Glutamatergic neuron (in vitro differentiated cells): ENCODE measurements around the gene S100A2. TPM values are rescaled to one million over a fixed set of nuclear protein-coding genes. Genes with fewer than 3 reads are reported as not detected.

Experiments used
- DNase-seq: peaks from one replicate; pipeline ENCODE4 v3.0.0; 2022
- H3K27ac Mint-ChIP-seq: one replicate; pipeline ENCODE4 v1.8.0; 2020; ENCODE audit warnings: mild to moderate bottlenecking, mixed read lengths, inconsistent platforms; ENCODE audit not compliant: unreplicated experiment
- H3K27me3 Mint-ChIP-seq: one replicate; pipeline ENCODE4 v1.8.0; 2020; ENCODE audit warnings: mild to moderate bottlenecking, moderate library complexity, mixed read lengths, inconsistent platforms; ENCODE audit not compliant: unreplicated experiment
- H3K36me3 Mint-ChIP-seq: one replicate; pipeline ENCODE4 v1.8.0; 2020; ENCODE audit warnings: mild to moderate bottlenecking, mixed read lengths, inconsistent platforms; ENCODE audit not compliant: unreplicated experiment
- H3K4me1 Mint-ChIP-seq: one replicate; pipeline ENCODE4 v1.8.0; 2020; ENCODE audit warnings: mild to moderate bottlenecking, low read depth, mixed read lengths, inconsistent platforms; ENCODE audit not compliant: unreplicated experiment
- H3K4me3 Mint-ChIP-seq: one replicate; pipeline ENCODE4 v1.8.0; 2020; ENCODE audit warnings: mild to moderate bottlenecking, mixed read lengths, inconsistent platforms; ENCODE audit not compliant: unreplicated experiment
- H3K9me3 Mint-ChIP-seq: one replicate; pipeline ENCODE4 v1.8.0; 2020; ENCODE audit warnings: mild to moderate bottlenecking, moderate library complexity, mixed read lengths, inconsistent platforms; ENCODE audit not compliant: unreplicated experiment
- total RNA-seq: library from RNA; stranded (reverse); fragmentation: NEBNext Ultra II Directional; extraction: Animal tissue kit (Norgen Biotek cat#: 25700); gene quantifications from one replicate; pipeline ENCODE4 v1.2.1, GENCODE V29; 2021; ENCODE audit not compliant: unreplicated experiment
- TF ChIP-seq, protein P1 (sequence below): fragments of 200-600 bp; sonication (generic); IDR thresholded peaks from one replicate; pipeline ENCODE4 v1.5.0; 2021; ENCODE audit not compliant: partially characterized antibody, unreplicated experiment

S100A2 gene
- total RNA-seq, 1 donor from 2014 or later: 1.1 TPM

DNA sequence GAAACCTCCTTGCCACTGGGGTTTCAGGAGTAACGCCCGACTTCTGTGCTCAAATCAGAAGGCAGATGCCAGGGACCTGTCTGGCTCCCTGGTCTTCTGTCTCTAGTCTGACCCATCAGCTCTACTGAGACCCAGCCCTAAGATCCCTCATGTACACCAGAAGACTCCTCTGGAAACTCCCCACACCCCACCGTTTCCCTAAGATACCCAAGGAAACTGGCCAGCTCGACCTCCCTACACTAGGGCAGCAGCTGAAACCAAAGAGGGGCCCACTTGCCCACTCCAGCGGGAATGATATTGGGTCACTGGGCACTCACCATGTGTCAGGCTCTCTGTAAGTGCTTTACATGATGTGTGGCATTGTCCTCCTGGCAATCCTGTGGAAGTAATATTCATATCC, 47.8 kb upstream of the S100A2 start:
- H3K27ac Mint-ChIP-seq: no peak overlapping the region
- peaks cover 8% of the 10 kb centered on the region for H3K4me1 Mint-ChIP-seq

DNA sequence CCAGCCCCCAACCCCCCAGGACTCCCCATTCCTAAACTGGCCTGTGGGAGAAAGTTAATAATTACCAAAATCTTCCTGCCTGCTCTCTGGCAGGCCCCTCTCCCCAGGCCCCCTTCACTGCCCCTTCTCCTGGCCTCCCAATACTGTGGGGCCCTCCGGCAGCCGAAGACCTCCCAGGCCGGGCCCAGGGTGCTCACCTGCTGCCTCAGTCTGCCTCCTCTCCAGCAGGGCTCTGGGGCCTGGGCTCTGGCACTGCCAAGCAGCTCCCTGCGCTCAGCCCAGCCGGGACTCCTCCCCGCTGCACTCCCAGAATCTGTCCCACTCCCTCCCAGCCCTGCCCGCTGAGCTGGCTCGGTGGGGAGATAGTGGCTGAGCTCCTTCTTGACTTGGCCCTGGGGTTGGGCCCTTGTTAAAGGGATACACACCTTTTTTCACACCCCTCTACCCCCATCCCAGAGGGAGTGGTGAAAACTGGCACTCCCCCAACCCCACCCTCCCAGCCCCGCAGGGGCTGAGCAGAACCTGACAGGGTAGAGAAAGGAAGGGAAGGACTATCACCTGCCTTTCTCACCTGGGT, 47.2 kb upstream of the S100A2 start, which contains the start of gene S100A16:
Gene S100A16, minus strand, starts transcription at position 383 of the 577 bp plus-strand sequence. CDS start 4,986 bp downstream, outside the sequence.
- Mint-ChIP-seq H3K27me3 (peaks cover 11% of the 10 kb centered on the region), H3K4me1 (peaks cover 10% of the 10 kb centered on the region), H3K27ac (no peak within 1 kb of the TSS), H3K36me3 (no peaks in the 10 kb centered on the region), H3K9me3 (peaks cover 6% of the 10 kb centered on the region), H3K4me3 (no peak within 1 kb of the TSS)
- TF ChIP-seq, protein P1, sequence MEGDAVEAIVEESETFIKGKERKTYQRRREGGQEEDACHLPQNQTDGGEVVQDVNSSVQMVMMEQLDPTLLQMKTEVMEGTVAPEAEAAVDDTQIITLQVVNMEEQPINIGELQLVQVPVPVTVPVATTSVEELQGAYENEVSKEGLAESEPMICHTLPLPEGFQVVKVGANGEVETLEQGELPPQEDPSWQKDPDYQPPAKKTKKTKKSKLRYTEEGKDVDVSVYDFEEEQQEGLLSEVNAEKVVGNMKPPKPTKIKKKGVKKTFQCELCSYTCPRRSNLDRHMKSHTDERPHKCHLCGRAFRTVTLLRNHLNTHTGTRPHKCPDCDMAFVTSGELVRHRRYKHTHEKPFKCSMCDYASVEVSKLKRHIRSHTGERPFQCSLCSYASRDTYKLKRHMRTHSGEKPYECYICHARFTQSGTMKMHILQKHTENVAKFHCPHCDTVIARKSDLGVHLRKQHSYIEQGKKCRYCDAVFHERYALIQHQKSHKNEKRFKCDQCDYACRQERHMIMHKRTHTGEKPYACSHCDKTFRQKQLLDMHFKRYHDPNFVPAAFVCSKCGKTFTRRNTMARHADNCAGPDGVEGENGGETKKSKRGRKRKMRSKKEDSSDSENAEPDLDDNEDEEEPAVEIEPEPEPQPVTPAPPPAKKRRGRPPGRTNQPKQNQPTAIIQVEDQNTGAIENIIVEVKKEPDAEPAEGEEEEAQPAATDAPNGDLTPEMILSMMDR: no peak
- no peak for DNase-seq

More for the DNA sequence above, 47.8 kb upstream of the S100A2 start:
- DNase-seq: no peak
- TF ChIP-seq, protein P1: no peak
- peaks cover 9% of the 10 kb centered on the region for H3K27me3 Mint-ChIP-seq
- no peak overlapping the region for H3K4me3 Mint-ChIP-seq
- no peaks in the 10 kb centered on the region for H3K36me3 Mint-ChIP-seq
- peaks cover 6% of the 10 kb centered on the region for H3K9me3 Mint-ChIP-seq

DNA sequence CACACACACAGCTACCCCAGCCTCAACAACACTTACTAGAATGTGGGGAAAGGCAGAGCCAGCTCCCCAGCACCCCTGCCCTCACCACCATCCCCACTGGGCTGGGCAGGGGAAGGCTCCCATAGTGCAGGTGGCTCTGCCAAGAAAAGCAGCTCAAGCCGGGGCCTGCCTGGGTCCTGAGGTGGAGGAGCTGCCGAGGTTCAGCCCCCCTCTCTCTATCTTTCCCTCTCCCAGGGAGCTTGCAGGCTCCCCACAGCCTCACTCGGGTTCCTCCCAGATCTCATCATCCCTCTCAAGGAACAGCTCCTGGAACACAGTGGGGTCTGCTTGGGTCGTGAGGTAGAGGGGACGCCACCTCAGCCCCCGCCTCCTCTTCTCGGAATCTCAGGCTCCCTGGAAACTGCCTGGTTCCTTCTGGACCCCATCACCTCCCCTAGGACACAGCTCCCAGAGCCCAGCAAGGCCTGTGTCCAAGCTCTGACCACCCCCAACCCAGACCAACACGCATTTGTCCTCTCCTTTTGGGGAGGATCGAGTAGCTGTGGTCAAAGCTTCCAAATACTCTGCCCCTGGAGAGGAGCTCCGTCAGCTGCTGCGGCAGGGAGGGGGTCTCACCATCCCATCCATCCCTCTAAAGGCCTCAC, 46.6 kb upstream of the S100A2 start:
- Mint-ChIP-seq H3K4me1 (peaks cover 13% of the 10 kb centered on the region), H3K27me3 (peaks cover 11% of the 10 kb centered on the region), H3K9me3 (peaks cover 8% of the 10 kb centered on the region), H3K4me3 (no peak overlapping the region), H3K27ac (no peak overlapping the region), H3K36me3 (no peaks in the 10 kb centered on the region)
- no peak for DNase-seq
- TF ChIP-seq, protein P1: no peak

DNA sequence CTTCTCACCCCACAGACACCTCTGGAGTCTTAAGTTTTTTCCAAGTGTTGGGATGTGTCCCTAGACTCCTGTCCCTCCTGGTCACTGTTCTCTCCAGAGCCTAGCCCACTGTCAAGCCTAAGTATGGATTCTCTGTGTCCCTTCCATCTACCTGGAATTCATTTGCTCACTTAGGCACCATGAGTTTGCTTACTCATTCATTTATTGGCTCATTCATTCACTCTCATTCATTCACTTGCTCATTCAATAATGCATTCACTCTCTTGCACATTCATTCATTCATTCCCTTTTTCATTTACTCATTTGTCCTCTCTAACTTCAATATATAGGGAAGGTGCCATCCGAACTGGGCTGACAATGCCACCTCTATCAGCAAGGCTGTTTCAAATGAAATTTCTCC, 45.7 kb upstream of the S100A2 start:
- no peak for DNase-seq
- no peaks in the 10 kb centered on the region for H3K36me3 Mint-ChIP-seq
- peaks cover 11% of the 10 kb centered on the region for H3K9me3 Mint-ChIP-seq
- peaks cover 13% of the 10 kb centered on the region for H3K4me1 Mint-ChIP-seq
- H3K27me3 Mint-ChIP-seq: peaks cover 11% of the 10 kb centered on the region
- TF ChIP-seq, protein P1: no peak
- H3K27ac Mint-ChIP-seq: no peak overlapping the region
- H3K4me3 Mint-ChIP-seq: no peak overlapping the region

DNA sequence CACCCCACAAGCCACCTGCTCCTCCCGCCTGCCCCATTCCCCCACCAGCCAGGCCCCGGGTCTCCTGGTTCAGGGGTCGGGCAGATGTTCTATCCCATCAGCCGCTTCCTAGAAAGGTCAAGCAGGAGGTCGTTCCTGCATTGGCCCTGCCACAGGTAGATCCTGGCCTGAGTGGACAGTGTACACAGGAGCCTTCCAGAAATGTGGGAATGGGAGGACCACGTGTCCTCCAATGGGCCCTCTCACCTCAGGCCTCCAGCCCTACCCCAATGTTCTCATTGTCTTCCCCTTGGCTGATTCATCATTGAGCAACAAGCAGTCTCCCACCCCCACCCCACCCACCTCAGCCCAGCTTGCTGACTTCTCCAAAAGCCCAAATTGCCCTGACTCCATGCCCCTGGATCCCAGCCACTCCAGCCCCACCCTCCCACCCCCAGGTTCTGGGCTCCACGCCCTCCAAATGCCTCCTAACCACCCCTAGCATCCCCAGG, 45.2 kb upstream of the S100A2 start:
- peaks cover 9% of the 10 kb centered on the region for H3K27me3 Mint-ChIP-seq
- no peak for DNase-seq
- peaks cover 13% of the 10 kb centered on the region for H3K4me1 Mint-ChIP-seq
- H3K9me3 Mint-ChIP-seq: peaks cover 11% of the 10 kb centered on the region
- H3K4me3 Mint-ChIP-seq: no peak overlapping the region
- H3K27ac Mint-ChIP-seq: no peak overlapping the region
- TF ChIP-seq, protein P1: no peak
- H3K36me3 Mint-ChIP-seq: no peaks in the 10 kb centered on the region
